CD4-positive, alpha-beta T cell treated with Interleukin-15 for 4 hours (primary cell): ENCODE data around the gene RFC4.
"Not testable (repeated sequence)": the region's sequence is repeated elsewhere in the genome, so short reads cannot be mapped to it uniquely, and the experiment has no call there.

Experiments used
- DNase-seq: peaks from one replicate; pipeline ENCODE4 v3.0.0-alpha.2; 2020; ENCODE audit warnings: low spot score

Gene RFC4, protein sequence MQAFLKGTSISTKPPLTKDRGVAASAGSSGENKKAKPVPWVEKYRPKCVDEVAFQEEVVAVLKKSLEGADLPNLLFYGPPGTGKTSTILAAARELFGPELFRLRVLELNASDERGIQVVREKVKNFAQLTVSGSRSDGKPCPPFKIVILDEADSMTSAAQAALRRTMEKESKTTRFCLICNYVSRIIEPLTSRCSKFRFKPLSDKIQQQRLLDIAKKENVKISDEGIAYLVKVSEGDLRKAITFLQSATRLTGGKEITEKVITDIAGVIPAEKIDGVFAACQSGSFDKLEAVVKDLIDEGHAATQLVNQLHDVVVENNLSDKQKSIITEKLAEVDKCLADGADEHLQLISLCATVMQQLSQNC

GRCh38 chr3:186806089-186807055 lies at the start of gene RFC4:
RFC4 (minus strand) TSS chr3:186806482; CDS start chr3:186804713, 1,769 bp downstream.
- DNase-seq = peak; percentile 81

DNA sequence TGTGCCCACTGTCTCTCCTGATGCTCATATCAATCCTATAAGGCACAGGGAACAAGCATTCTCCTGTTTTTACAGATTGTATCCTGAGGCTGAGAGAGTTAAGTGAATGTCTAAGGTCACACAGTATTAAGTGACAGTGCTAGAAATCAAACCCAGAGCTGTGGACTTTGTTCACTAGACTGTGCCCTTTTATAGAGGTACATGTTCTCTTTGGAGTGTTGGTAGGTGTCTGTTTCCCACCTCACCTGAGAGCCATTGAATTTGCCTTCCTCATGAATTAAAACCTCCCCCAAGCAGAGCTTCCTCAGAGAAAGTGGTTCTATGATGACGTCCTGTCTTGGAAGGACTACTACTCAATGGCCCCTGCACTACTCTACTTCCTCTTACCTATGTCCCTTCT lies 48.7 kb upstream of the RFC4 start:
- DNase-seq = no peak

DNA sequence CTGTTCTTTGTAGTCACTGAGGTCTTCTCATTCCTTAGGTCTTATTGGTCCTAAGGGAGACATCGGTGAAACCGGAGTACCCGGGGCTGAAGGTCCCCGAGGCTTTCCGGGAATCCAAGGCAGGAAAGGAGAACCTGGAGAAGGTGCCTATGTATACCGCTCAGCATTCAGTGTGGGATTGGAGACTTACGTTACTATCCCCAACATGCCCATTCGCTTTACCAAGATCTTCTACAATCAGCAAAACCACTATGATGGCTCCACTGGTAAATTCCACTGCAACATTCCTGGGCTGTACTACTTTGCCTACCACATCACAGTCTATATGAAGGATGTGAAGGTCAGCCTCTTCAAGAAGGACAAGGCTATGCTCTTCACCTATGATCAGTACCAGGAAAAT lies 47.9 kb upstream of the RFC4 start:
- no peak for DNase-seq

DNA sequence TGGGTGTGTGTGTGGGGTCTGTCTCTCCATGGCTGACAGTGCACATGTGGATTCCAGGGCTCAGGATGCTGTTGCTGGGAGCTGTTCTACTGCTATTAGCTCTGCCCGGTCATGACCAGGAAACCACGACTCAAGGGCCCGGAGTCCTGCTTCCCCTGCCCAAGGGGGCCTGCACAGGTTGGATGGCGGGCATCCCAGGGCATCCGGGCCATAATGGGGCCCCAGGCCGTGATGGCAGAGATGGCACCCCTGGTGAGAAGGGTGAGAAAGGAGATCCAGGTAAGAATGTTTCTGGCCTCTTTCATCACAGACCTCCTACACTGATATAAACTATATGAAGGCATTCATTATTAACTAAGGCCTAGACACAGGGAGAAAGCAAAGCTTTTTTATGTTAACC lies 46.7 kb upstream of the RFC4 start:
- no peak for DNase-seq

GRCh38 chr3:186851835-186852234 lies 45.6 kb upstream of the RFC4 start:
- DNase-seq = not testable (repeated sequence)

- DNase-seq = peak; percentile 73
Measured at GRCh38 chr3:186849374-186849975, 43.2 kb upstream of the RFC4 start.

DNA sequence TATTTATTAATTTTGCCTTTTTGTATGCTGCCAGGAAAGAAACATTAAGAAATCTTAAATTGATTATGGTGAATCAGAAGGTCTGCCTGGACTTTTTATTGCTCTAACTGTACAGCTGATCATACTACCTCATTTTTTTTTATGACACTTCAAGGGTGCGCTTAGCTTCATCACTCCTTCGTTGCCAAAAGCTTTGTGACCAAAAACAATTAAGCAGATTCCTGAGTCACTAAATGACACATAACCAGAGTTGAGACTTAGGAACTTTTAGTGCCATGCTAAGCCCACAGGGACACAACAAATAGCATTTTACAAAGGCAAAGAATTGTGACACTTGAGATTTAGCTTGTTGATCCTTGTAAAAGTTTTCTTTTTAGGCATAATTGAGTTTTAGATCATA lies 41.2 kb upstream of the RFC4 start:
- DNase-seq = no peak

- DNase-seq = no peak
Measured at GRCh38 chr3:186845756-186846155, 39.5 kb upstream of the RFC4 start.

GRCh38 chr3:186844908-186845307 lies 38.6 kb upstream of the RFC4 start:
- no peak for DNase-seq

DNA sequence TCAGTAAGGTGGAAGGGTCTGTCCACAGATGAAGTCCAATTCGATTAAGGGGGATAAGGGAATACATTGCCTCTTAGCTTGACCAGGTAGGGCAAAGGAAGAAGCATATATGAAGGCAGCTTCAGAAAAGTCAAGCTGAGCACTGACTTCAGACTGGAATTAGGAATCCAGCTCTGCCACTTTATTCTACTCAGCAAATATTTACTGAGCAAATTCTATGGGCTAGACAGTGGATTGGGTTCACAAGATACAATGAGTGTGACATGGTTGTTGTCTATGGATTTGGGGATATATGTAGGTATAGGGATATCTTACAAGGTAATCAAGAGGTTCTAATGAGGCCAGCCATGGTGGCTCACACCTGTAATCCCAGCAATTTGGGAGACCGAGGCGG lies 36.8 kb upstream of the RFC4 start:
- DNase-seq = no peak

DNA sequence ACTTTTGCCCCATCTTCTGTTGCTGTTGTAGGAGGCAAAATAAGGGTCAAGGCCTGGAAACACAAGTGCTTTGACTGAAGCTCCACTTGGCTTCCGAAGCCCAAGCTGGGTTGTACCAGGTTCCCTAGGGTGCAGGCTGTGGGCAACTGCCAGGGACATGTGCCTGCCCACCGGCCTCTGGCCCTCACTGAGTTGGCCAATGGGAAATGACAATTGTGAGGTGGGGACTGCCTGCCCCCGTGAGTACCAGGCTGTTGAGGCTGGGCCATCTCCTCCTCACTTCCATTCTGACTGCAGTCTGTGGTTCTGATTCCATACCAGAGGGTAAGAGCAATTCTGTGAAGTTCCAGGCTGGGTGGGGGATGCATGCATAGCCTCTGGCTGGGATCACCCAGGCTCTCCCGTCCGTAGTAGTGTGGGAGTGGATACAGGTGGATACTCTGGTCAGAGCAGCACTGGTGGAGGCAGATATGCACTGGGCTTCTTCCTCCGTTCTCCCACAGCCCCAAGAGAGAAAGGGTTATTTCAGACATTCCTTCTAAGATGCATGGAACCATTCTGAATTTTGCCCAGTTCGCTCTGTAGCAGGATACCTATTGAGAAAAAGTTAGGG lies 36.2 kb upstream of the RFC4 start, which contains the start of gene ADIPOQ:
ADIPOQ (plus strand) TSS at position 285 of the 613 bp plus-strand sequence. CDS start 10,349 bp downstream, outside the sequence.
- no peak for DNase-seq

DNA sequence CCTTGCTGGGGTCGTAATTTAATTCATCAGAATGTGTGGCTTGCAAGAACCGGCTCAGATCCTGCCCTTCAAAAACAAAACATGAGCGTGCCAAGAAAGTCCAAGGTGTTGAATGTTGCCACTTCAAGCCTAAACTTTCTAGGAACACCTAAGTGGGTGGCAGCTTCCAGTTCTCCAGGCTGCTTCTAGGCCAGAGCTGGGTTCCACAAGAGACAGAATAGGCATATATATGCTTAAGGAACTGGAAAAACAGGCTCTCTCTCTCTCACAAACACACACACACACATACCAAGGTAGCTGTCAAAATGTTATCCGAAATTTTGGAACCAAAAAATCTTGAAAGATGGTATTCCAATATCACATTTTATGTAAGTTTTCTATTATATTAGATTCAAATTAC lies 35.3 kb upstream of the RFC4 start:
- DNase-seq = no peak

DNA sequence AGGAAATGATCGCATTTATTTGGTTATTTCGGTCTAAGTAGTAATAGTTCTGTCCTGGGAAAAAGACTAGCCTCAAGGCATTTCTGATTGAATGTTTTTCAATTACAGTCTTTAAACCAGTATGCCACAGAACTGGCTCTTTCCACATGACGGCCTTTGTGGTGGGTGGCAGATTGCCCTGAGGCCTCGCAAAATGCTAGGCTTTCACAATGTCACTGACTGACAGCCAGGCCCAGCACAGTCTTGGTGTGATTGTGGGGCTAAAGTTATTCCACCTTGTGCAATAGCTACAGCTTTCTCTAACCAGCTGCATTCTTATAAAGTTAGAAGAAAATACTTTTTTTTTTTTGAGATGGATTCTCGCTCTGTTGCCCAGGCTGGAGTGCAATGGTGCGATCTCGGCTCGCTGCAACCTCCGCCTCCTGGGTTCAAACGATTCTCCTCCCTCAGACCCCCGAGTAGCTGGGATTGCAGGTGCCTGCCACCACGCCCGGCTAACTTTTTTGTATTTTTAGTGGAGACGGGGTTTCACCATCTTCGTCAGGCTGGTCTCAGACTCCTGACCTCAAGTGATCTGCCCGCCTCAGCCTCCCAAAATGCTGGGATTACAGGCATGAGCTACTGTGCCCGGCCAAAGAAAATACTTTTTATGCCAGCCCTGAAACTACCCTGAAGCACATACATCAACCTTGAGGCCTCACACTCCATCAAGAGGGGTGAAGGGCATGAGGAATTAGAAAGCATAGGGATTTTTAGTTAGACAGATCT lies 33.8 kb upstream of the RFC4 start:
- no peak for DNase-seq

- DNase-seq = no peak
Measured at GRCh38 chr3:186832276-186832675, 26.0 kb upstream of the RFC4 start.

GRCh38 chr3:186831798-186832197 lies 25.5 kb upstream of the RFC4 start:
- no peak for DNase-seq

DNA sequence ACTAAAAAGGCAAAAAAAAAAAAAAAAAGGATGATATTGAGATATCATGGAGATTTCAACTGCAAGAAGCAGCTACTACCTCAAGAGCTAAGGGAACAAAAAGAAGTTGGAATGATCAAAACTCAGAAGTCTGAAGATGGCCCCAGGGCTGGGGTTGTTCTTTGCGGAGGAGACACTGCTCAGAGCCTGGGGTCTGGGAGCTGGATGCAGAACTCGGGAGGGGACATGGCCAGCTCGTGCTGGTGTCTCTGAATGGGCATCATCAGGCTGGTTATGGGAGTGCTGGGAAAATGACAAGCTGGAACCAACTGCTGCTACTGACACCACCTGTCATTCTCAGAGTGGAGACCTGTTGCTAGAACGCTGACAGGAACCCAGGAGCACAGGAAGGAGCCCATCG lies 22.1 kb upstream of the RFC4 start:
- DNase-seq = no peak

DNA sequence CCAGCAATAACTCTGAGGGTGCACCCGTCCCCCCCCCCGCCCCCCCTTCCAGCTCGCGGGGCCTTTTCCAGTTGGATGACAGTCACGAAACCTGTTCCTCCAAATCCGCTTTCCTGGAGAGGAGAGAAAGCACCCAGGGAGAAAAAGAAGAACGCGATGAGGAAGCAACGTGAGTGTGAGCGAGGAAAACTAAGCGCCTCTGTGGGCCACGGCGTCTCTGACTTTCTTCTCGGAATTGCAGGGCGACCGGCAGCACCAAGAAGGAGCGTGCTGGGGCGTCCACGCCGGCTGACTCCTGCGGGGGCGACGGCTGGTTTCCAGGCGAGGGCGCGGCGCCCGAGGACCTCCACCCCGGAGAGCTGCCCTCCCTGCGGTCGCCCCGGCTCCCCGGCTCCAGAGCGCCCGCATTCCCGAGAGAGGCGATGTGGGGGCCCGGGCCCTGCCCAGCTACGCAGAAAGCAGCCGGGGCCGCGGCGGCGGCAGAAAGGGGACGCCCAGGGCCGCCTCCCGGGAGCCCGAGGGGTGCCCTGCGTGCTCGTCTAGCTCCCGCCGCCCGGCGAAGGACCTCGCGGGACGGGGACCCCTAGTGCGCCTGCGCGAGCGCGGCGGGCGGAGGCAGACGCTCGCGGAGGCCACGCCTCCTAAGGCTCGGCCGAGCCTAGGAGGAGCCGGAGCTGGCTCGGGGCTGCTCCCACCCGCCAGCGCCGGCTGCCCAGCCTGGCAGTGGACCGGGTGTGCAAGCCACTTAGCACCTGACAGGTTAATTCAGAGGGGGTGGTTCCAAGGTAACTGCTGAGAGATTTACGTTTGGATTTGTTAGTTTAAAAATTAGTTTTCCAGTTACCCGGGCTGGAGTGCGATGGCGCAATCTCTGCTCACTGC lies 20.9 kb upstream of the RFC4 start:
- peak; percentile 87 for DNase-seq

- DNase-seq = no peak
Measured at GRCh38 chr3:186826410-186826975, 20.2 kb upstream of the RFC4 start.

DNA sequence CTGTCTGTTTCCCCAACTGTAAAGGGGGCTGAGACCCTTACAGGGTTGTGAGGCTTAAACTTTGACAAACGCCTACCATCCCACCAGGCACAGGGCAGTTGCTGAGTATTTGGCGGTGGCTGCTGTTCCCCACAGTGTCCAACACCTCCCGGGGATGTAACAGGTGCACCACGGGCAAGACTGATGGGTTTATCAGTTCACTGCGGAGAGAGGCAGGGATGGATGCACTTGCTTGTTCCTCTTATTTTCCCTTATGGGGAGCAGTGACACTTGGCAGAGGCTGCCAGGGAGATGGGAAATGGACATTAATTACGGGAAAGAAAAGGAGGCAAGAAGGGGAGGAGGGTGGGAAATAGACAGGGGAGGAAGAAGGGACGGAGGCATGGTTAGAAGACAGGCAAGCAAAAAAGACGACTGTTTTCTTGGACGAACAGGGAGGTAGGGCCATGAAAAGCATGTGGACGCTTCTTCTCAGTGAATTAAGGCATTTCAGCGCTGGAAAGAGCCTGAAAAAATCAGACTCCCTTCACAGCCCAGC lies 19.7 kb upstream of the RFC4 start:
- DNase-seq = no peak
